OCI-LY7 (cell line): ENCODE results near the gene IRAK3. TPM values are rescaled to one million over a fixed set of nuclear protein-coding genes. Genes with fewer than 3 reads are reported as not detected.
A peak's percentile ranks its signal among the peaks of the same experiment; 100 is the strongest.

Source experiments
- BruUV-seq: library from RNA; stranded (reverse); fragments of 400-500 nt; replicated peaks from 2 replicates; lab custom pipeline; 2021; lab: Mats Ljungman, UMichigan
- CTCF ChIA-PET: fragments of 300-600 bp; sonication (Branson Sonifier 250); formaldehyde crosslinking; loops from one replicate; lab custom pipeline; 2022; ENCODE audit warnings: antibody characterized with exemption; ENCODE audit not compliant: unreplicated experiment; lab: Charles Lee
- POLR2A ChIA-PET: fragments of 300-600 bp; sonication (Branson Sonifier 250); formaldehyde crosslinking; loops from one replicate; lab custom pipeline; 2022; ENCODE audit warnings: antibody characterized with exemption; lab: Charles Lee
- DNase-seq: peaks from one replicate; pipeline ENCODE4 v3.0.0-alpha.2; 2015; ENCODE audit warnings: low spot score
- H2AFZ ChIP-seq: fragments of 200-600 bp; sonication (generic), shearing (Covaris generic); 2 replicates; pipeline ENCODE4 v1.6.1; 2014; ENCODE audit warnings: mild to moderate bottlenecking, antibody characterized with exemption, low read length, moderate library complexity
- H3K27ac ChIP-seq: fragments of 200-600 bp; sonication (generic); 2 replicates; pipeline ENCODE4 v1.5.1; 2014; ENCODE audit warnings: mixed run types, low read depth, mild to moderate bottlenecking, moderate library complexity, low read length, inconsistent platforms; ENCODE audit not compliant: poor library complexity, severe bottlenecking
- H3K36me3 ChIP-seq: fragments of 200-600 bp; sonication (generic); 2 replicates; pipeline ENCODE4 v1.6.1; 2014; ENCODE audit warnings: mild to moderate bottlenecking, antibody characterized with exemption, low read length, moderate library complexity, mixed read lengths; ENCODE audit not compliant: insufficient read depth
- H3K4me1 ChIP-seq: fragments of 200-600 bp; sonication (generic); 2 replicates; pipeline ENCODE4 v1.5.1; 2014; ENCODE audit warnings: mild to moderate bottlenecking, low read length; ENCODE audit not compliant: insufficient read depth, poor library complexity, severe bottlenecking
- H3K4me2 ChIP-seq: fragments of 200-600 bp; sonication (generic); 2 replicates; pipeline ENCODE4 v1.6.1; 2014; ENCODE audit warnings: mild to moderate bottlenecking, low read length
- H3K4me3 ChIP-seq: fragments of 200-600 bp; sonication (generic); 2 replicates; pipeline ENCODE4 v1.5.1; 2014; ENCODE audit warnings: mild to moderate bottlenecking, low read depth, low read length; ENCODE audit not compliant: poor library complexity, severe bottlenecking
- H3K79me2 ChIP-seq: fragments of 200-600 bp; sonication (generic); 2 replicates; pipeline ENCODE4 v1.6.1; 2016; ENCODE audit warnings: low read depth, mild to moderate bottlenecking, low read length, moderate library complexity, mixed read lengths; ENCODE audit not compliant: insufficient read depth
- H3K9me2 ChIP-seq: fragments of 200-600 bp; sonication (generic); 2 replicates; pipeline ENCODE4 v1.6.1; 2016; ENCODE audit warnings: mild to moderate bottlenecking, low read length, mixed read lengths; ENCODE audit not compliant: insufficient read depth
- H3K9me3 ChIP-seq: fragments of 200-600 bp; sonication (generic); 2 replicates; pipeline ENCODE4 v1.6.1; 2014; ENCODE audit warnings: mild to moderate bottlenecking, mixed run types, low read length, mixed read lengths
- H4K20me1 ChIP-seq: fragments of 200-600 bp; sonication (generic); 2 replicates; pipeline ENCODE4 v1.6.1; 2014; ENCODE audit warnings: mild to moderate bottlenecking, antibody characterized with exemption, low read length, moderate library complexity, mixed read lengths; ENCODE audit not compliant: insufficient read depth
- CTCF ChIP-seq: fragments of 200-600 bp; sonication (generic); conservative IDR thresholded peaks from 2 replicates; pipeline ENCODE4 v1.5.1; 2014; ENCODE audit warnings: mild to moderate bottlenecking, antibody characterized with exemption, low read length, moderate library complexity, mixed read lengths
- EZH2phosphoT487 ChIP-seq: fragments of 200-600 bp; sonication (generic); IDR thresholded peaks from 2 replicates; pipeline ENCODE4 v1.6.1; 2018; ENCODE audit warnings: low read depth, borderline replicate concordance, mild to moderate bottlenecking, mixed run types, antibody characterized with exemption, low read length, moderate library complexity, mixed read lengths
- intact Hi-C: fragments of 100-400 bp; cut with micrococcal nuclease; formaldehyde crosslinking; loops from one replicate; pipeline ENCODE4 v1.10.0; 2022; ENCODE audit not compliant: unreplicated experiment
- total RNA-seq, 2 experiments: library from RNA; depleted of rRNA in 1 of 2; stranded (reverse); fragments of >200 nt in 1 of 2; shearing (Covaris generic) in 1 of 2; gene quantifications; 2 replicates each; pipeline ENCODE4 v1.2.3, GENCODE V29; 2014 to 2022

IRAK3 gene
- total RNA-seq, 2 experiments from 2014 or later: 0.08 TPM; not detected in 1

DNA sequence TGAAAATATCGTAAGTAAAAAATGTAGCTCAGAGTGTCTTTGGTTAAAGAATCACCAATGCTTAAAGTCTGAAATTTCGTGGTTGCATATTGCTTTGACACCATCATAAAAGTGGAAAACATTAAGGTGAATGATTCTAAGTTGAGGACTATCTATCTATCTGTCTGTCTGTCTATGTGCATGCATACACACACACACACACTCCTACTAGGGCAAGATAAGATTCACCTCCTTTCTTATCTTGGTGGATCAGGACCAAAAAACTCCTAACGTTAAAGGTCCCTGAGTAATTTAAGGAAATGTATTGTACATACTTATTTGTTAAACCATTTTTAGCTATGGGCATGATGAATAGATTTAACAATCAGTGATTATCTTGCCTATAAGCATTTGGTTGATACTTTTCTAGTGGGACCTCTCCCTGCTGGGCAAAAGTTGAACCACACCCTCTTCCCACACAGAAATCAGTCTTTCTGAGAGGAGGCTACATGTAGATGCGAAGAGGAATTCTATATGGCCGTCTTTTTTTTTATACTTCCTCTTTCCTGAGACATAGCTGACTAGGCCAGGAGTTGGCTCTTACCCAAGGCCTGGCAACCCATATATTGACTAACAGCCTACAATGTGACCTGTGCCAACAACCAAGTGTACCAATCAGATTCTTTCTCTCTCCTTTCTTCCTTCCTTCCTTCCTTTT is 39.2 kb upstream of the IRAK3 start:
- TF ChIP-seq CTCF: peak; percentile 16; the same call in 1 of the 2 replicates
- TF ChIP-seq EZH2phosphoT487: no peak
- Histone ChIP-seq H4K20me1 (no peaks in the 10 kb centered on the region), H3K27ac (no peak overlapping the region), H3K36me3 (peaks cover 50% of the 10 kb centered on the region), H3K9me3 (no peaks in the 10 kb centered on the region), H3K79me2 (no peaks in the 10 kb centered on the region), H3K9me2 (no peaks in the 10 kb centered on the region), H3K4me3 (no peak overlapping the region), H3K4me1 (peaks cover 7% of the 10 kb centered on the region), H2AFZ (no peak overlapping the region), H3K4me2 (no peak overlapping the region)
- ChIA-PET CTCF (no interaction called here), POLR2A (interaction anchor here (1.2 to 3.1 kb wide), 3 partner anchors 9 to 19 kb away, joined by 4 to 12 read pairs (median 4); no protein-coding TSS in a partner anchor)
- intact Hi-C loops: loop anchor here (10.0 kb wide), 2 partner anchors 255 to 555 kb away; no protein-coding TSS in a partner anchor
- DNase-seq: no peak
- BruUV-seq: no TSS peak

DNA sequence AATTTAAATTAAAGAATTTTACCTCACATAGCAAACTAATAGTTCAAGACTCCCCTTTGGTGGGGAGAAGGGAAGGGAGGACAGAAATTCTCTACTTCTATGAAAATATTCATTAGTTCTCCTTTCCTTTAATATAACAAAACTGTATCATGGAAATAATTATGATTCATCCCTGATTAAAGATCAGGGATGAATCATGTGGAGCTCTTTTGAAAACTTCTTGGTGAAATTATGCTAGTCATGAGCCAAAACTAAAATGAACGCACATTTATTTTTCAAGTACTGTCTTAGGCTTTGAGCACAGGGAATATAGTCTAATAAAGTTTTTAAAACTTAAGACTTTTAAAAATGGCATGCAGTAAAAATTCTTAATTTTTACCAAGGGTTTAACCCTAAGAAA is 36.3 kb upstream of the IRAK3 start:
- no peak overlapping the region for H3K27ac ChIP-seq
- no peak overlapping the region for H3K4me3 ChIP-seq
- peaks cover 35% of the 10 kb centered on the region for H3K36me3 ChIP-seq
- no peak overlapping the region for H3K4me2 ChIP-seq
- POLR2A ChIA-PET: no interaction called here
- CTCF ChIA-PET: no interaction called here
- H3K9me3 ChIP-seq: no peaks in the 10 kb centered on the region
- no peaks in the 10 kb centered on the region for H3K79me2 ChIP-seq
- H3K4me1 ChIP-seq: no peaks in the 10 kb centered on the region
- H3K9me2 ChIP-seq: no peaks in the 10 kb centered on the region
- intact Hi-C loops: no loop called here
- H2AFZ ChIP-seq: no peak overlapping the region
- DNase-seq: no peak
- TF ChIP-seq CTCF (no peak), EZH2phosphoT487 (no peak)
- no TSS peak for BruUV-seq
- no peaks in the 10 kb centered on the region for H4K20me1 ChIP-seq

- BruUV-seq: no TSS peak
- Histone ChIP-seq H3K4me2 (no peak overlapping the region), H3K36me3 (peaks cover 36% of the 10 kb centered on the region), H3K79me2 (no peaks in the 10 kb centered on the region), H3K4me1 (no peaks in the 10 kb centered on the region), H3K9me2 (no peaks in the 10 kb centered on the region), H3K9me3 (no peaks in the 10 kb centered on the region), H3K4me3 (no peak overlapping the region), H4K20me1 (no peaks in the 10 kb centered on the region), H2AFZ (no peak overlapping the region), H3K27ac (no peak overlapping the region)
- TF ChIP-seq CTCF: no peak
- no peak for TF ChIP-seq EZH2phosphoT487
- CTCF ChIA-PET: no interaction called here
- no peak for DNase-seq
- POLR2A ChIA-PET: no interaction called here
- intact Hi-C loops: no loop called here
Observed at GRCh38 chr12:66154776-66155175, 34.2 kb upstream of the IRAK3 start.
